Measurements from ENCODE around the gene HEXD. TPM values are rescaled to one million over a fixed set of nuclear protein-coding genes. Genes with fewer than 3 reads are reported as not detected.
"Not testable (repeated sequence)": the region's sequence is repeated elsewhere in the genome, so short reads cannot be mapped to it uniquely, and the experiment has no call there.

Gene HEXD
- total RNA-seq = 10 to 100 TPM; 27.7 to 32.0 TPM
- long read RNA-seq, transcript HEXDC-201 (13 exons, 1,853 nt) = major isoform, 9 of 37 reads
- long read RNA-seq, partial matches to known transcripts = 8 of 37 reads
- long read RNA-seq, other reads (novel, unspliced or antisense) = 18 of 37 reads

DNA sequence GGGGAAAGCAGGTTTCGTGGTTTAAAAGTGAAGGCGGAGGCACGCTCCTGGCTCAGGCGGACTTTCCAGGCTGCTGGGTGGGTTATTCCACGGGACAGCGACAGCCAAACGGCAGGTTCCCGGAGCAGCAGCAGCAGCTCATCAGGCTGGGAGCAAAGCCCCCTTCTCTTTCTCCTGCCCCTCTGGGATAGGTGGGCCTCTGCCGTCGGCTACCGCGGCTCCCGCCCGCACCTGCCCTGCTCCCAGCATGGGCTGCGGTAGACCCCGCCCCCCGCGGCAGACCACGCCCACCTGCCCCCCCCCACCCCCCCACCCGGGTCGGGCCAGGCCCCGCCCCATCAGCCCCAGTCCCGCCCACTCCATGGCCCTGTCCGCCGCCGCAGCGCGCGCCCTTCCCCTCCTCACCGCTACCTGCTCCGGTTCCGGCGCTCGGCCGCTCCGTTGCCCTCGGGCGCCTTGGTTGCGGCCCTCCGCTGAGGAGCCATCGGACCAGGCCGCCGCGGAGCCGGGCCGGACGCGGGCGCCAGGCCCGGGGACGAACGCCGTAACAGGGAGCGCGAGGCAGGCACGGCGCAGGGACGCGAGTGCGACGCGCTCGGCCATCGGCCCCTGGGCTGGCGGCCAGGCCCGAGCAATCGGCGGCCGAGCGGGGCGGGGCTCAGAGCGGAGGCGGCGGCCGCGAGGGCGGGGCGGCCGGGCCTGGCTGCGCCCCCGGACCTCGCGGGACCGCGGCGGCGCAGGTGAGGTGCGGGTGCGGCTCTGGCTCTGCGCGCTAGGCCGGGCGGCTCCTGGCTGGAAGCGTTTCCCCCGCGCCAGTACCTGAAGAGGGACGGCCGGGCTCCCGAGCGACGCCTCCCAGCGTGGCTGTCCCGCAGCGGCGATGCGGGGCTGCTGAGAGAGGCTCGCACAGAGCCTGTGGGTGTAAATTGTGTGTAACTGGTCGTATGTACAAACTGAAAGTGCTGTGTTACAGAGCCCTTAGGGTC lies at the start of gene HEXD, which contains the start of gene OGFOD3:
TSS of gene HEXD (plus strand) at position 347 of the 986 bp plus-strand sequence. CDS start 1,453 bp downstream, outside the sequence.
TSS of gene OGFOD3 (minus strand) at position 586 of the 986 bp plus-strand sequence. CDS start at position 485, 101 bp downstream.
- peak; percentile 74 to 89 for DNase-seq
- peak; percentile 89 for ATAC-seq
- intact Hi-C loops (cut with DNase I, micrococcal nuclease) = no loop called here

DNA sequence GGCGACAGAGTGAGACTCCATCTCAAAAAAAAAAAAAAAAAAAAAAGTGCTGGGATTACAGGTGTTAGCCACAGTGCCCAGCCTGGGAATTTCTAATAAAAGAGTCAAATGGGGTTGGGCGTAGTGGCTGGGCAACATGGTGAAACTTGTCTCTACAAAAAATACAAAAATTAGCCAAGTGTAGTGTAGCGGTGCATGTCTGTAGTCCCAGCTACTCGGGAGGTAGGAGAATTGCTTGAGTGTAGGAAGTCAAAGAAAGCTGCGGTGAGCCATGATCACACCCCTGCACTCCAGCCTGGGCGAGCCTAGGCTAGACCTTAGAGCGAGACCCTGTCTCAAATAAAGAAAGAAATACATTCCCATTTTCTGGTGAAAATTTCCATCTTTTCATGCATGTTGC lies 48.9 kb upstream of the HEXD start:
- intact Hi-C loops (cut with DNase I, micrococcal nuclease) = no loop called here
- no peak for DNase-seq
- ATAC-seq = no peak

DNA sequence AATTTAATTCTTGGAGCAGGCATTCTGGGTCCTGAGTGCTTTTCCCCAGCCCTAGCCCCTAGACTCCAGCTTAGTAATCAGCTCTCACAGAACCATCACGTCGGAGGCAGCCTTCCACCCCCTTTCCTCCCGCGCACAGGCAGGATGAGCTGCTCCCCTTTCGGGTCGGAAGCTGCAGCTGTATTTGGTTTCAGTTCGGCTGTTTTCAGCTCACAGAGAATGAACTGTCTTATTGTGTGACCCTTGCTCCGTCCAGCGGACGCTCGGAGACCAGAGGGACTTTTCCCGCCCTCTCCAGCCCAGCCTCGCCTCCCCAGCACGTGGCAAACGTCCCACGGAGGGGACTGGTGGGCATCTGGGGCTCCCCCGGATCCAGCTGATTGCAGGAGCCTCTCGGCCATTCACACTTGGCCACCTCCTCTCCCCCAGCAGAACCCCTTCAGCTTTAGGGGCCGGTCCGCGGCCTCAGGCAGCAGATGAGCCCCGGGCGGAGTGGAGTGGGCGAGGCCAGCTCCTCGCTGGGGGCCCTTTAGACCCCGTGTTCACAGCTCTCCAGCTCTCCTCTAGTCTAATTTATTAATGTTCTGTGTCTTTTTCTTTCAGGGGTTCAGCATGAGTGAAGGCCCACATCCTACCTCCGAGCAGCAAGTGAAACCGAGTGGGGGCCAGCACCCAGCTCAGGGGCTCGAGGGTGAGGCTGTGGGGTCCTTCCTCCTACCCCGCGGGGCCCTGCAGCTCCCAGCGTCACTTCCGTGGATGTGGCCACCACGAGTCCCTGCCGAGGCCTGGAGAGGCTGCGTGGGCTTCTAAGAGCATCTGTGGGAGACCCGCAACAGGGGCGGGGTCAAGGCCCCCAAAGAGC lies 47.4 kb upstream of the HEXD start:
- peak; percentile 23 for ATAC-seq
- DNase-seq = peak in 1 of 2 donors; percentile 29
- intact Hi-C loops (cut with DNase I, micrococcal nuclease) = loop anchor here in 1 of 2 donors (5.0 kb wide), 1 partner anchor 252 kb away; no protein-coding TSS in a partner anchor

DNA sequence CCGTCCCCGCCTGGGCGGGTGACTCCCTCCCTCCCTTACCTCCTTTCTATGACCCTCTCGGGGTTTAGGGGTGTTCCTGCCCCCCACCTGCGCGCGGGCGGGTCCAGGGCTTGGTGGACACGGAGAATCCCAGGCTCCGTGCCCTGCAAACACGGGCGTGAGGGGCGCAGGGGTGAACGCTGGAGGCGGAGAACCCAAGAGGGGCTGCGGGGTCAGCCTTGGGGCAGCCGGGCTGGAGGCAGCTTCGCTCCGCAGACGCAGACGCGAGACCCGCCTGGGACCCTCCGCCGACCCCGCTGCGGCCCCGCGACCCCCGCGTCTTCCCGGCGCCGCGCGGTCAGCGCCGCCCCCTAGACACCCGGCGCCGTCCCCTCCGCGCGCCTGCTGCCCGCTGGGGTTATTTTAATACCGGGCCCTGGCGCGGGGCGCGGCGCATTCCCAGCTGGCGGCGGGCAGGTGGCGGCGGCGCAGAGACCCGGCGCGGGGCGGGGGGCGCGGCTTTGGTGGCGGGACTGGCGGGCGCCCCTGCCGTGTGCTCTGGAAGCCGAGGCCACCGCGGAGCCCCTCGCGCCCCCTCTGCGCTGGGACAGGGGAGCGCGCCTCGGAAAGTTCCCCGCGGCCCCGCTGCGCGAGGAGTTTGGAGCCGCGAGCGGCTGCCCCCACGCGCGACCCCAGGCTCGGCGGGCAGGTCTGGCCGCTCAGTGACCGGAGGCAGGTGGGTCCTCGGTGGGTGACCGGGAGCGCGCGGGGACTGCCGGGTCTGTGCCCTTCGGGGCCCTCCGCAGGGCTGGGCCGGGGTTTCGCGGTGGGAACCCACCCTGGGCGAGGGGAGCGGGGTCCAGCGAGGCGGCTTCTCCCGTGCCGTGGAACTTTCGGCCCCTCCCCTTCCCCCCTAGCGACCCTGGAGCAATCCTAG lies 46.6 kb upstream of the HEXD start, which contains the start of gene UTS2R:
TSS of gene UTS2R (plus strand) at position 433 of the 916 bp plus-strand sequence. CDS start 2,560 bp downstream, outside the sequence.
- DNase-seq (no peak), ATAC-seq (no peak)
- intact Hi-C loops (cut with DNase I, micrococcal nuclease) = loop anchor here in 1 of 2 donors (5.0 kb wide), 1 partner anchor 251 kb away; no protein-coding TSS in a partner anchor

DNA sequence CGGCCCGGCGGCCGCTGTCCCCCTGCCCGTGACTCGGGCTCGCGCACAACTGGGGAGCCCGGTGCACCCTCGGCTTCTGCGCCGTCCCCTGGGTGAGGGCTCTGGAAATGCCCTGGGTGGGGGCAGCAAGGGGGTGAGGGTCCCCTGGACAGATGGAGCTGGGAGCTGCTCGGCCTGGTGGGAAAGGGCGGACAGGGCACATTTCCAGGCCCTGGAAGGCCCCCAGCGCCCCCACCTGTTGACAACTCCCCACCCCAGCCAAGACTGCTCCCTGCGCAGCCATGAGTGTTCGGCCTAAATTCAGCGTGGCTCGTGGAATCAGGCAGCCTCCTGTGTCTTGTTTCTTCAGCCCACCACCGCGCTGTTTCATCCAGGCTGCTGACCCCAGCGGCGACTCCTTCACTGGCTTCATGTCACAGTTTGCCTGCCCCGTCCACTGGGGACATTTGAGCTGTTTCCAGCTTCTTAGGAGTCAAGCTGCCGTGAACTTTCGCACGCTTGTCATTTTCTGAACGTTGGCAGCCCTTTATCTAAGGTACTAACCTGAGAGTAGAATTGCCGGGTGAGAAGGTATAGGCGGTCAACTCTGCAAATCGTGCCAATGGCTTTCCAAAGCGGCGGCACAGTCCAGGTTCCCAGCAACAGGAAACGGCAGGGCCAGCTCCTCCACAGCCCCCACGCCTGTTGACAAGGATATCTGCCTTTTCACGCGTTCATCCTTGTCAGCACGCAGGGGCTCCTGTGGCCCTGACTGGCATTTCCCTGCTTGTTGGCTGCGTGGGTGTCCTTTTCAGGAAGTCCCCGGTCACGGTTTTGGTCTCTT lies 45.7 kb upstream of the HEXD start:
- ATAC-seq (peak; percentile 50), DNase-seq (no peak)
- intact Hi-C loops (cut with DNase I, micrococcal nuclease) = loop anchor here in 1 of 2 donors (5.0 kb wide), 1 partner anchor 250 kb away; no protein-coding TSS in a partner anchor

DNA sequence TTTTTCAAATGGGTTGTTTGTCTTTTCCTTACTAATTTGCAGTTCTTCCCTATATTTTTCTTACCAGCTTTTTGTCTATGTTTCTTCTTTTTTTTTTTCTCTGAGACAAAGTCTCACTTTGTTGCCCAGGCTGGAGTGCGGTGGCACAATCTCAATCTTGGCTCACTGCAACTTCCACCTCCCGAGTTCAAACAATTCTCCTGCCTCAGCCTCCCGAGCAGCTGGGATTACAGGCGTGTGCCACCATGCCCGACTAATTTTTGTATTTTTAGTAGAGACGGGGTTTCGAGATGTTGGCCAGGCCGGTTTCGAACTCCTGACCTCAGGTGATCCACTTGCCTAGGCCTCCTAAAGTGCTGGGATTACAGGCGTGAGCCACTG lies 45.1 kb upstream of the HEXD start:
- intact Hi-C loops (cut with DNase I, micrococcal nuclease) = loop anchor here in 1 of 2 donors (5.0 kb wide), 1 partner anchor 249 kb away; no protein-coding TSS in a partner anchor
- DNase-seq, ATAC-seq: not testable (repeated sequence)

DNA sequence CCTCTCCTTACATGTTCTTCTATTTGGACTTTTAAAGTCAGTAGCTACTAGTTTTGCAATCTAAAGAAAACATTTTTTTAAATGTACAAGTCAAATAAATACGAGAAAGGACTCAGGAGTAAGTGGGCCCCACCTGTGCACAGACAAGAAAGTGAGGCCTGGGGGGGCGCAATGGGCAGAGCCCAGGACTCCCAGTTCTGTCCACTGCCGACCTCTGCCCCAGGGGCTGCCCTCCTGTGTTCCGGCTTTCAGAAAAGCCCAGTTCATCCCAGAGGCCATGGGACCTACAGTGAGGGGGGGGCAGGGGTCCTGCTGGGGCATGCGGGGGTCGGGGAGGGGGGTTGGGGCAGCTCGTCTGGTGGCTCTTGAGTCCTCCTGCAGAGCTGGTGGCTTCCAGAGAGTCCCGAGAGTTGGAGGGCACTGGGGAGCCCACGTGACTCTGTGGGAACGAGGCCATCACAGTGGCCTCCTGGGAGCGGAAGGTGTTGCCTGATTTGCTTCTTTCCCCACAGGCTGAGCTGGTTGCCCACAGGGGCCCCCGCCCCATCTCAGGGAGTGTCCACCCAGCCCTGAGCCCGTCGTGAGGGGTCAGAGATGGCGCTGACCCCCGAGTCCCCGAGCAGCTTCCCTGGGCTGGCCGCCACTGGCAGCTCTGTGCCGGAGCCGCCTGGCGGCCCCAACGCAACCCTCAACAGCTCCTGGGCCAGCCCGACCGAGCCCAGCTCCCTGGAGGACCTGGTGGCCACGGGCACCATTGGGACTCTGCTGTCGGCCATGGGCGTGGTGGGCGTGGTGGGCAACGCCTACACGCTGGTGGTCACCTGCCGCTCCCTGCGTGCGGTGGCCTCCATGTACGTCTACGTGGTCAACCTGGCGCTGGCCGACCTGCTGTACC lies 44.2 kb upstream of the HEXD start:
- ATAC-seq (no peak), DNase-seq (no peak)
- intact Hi-C loops (cut with DNase I, micrococcal nuclease) = loop anchor here in 1 of 2 donors (5.0 kb wide), 1 partner anchor 248 kb away; no protein-coding TSS in a partner anchor

DNA sequence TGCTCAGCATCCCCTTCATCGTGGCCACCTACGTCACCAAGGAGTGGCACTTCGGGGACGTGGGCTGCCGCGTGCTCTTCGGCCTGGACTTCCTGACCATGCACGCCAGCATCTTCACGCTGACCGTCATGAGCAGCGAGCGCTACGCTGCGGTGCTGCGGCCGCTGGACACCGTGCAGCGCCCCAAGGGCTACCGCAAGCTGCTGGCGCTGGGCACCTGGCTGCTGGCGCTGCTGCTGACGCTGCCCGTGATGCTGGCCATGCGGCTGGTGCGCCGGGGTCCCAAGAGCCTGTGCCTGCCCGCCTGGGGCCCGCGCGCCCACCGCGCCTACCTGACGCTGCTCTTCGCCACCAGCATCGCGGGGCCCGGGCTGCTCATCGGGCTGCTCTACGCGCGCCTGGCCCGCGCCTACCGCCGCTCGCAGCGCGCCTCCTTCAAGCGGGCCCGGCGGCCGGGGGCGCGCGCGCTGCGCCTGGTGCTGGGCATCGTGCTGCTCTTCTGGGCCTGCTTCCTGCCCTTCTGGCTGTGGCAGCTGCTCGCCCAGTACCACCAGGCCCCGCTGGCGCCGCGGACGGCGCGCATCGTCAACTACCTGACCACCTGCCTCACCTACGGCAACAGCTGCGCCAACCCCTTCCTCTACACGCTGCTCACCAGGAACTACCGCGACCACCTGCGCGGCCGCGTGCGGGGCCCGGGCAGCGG lies 43.4 kb upstream of the HEXD start:
- intact Hi-C loops (cut with DNase I, micrococcal nuclease) = loop anchor here in 1 of 2 donors (5.0 kb wide), 1 partner anchor 248 kb away; no protein-coding TSS in a partner anchor
- DNase-seq = no peak
- no peak for ATAC-seq

DNA sequence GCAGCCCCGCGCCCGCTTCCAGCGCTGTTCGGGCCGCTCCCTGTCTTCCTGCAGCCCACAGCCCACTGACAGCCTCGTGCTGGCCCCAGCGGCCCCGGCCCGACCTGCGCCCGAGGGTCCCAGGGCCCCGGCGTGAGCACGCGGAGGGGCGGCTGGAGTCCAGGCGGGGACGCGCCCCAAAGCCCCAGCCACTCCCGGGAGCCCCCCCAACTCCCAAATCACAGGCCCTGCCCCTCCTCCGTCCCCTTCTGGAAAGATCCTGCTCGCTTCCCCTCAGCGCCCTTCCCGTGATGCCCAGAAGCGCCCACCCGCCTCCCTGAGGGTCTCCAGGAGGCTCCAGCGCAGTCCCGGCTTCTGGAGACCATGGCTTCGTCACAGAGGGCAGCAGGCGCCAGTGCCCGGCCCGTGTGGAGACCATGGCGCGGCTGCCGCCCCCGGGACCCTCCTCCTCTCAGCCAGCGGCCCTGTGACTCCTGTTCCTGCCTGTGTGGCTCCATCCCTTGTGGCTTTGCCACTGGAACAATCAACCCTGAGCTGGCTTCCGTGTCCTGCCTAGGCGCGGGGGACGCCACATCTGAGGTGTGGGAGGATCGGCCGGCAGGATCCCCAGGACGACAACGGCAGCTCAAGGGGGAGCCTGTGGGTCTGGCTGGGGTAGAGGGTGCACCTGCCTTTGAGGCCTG lies 42.6 kb upstream of the HEXD start:
- DNase-seq (no peak), ATAC-seq (no peak)
- intact Hi-C loops (cut with DNase I, micrococcal nuclease) = no loop called here

DNA sequence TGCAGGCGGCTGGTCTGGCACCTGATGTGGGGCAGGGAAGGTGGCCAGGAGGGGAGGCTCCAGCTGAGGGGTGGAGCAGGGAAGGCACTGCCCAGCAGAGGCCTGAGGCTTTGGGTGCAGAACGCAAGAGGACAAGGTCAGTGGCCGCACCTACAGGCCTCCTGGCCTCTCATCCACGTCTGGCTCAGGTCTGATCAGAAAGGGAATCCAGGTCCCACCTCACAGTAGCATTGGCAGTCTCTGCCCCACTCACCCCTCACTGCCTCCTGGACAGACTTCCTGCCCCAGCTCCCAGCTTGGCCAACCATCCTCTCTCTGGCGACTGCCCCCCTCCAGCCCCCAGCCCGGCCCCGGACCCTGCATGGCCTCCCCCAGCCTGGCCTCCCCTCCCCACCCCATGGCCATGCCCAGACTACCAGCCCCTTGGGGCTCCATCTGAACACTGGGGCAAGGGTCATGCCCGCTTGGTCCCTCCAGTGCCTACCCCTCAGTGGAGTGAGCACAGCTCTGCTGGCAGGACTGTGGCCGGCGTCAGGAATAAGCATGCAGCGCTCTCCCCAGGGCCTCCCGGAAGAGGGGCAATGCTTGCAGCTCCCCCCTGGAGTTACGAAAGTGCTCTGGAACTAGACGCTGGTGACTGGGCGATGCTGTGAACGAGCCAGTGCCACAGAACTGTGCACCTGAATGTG lies 42.0 kb upstream of the HEXD start:
- ATAC-seq (no peak), DNase-seq (peak in 1 of 2 donors; percentile 21)
- intact Hi-C loops (cut with DNase I, micrococcal nuclease) = no loop called here

DNA sequence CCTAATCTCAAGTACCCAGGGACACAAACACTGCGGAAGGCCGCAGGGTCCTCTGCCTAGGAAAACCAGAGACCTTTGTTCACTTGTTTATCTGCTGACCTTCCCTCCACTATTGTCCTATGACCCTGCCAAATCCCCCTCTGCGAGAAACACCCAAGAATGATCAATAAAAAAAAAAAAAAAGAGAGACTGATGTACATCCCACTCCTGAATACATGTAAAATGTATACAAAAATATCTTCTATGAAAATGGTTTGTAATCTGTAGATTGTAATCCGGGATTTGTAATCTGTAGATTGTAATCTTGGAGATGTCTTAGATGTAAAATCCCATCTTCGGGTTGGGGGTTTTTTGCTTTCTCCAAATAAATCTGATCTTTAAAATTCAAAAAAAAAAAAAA lies 40.9 kb upstream of the HEXD start:
- intact Hi-C loops (cut with DNase I, micrococcal nuclease); DNase-seq; ATAC-seq: not testable (repeated sequence)

DNA sequence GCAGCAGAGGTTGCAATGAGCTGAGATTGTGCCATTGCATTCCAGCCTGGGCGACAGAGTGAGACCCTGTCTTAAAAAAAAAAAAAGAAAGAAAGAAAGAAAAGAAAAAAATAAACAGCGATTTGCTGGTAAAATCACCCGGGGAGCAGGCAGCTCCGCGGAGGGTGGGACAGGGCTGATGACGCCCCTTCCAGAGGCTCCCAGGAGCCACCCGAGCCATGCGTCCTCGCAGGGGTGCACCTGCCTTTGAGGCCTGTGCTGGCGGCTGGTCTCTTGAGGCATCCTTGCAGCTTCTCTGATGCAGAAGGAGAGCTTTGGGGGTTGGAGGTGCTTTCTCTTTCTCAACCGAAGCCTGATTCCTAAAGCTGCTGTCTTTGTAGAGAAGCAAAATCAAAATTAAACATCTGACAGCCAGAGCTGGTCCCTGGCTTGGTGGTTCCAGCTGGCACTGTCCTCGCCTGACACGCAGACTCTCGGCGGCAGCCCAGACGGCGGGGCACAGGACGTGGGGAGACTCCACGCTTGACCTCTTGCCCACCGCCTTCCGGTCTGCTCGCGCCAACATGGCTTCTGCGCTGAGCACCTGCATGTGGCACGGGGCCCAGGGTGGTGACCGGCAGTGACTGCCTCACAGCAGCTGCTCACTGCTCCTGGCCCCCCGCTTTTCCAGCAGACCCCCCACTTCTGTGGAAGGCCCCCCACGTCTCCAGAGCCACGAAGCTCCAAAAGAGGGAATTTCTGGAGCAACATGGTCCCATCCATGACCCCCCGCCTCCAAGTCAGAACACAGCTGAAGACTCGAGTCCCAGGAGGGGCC lies 40.0 kb upstream of the HEXD start:
- intact Hi-C loops (cut with DNase I, micrococcal nuclease) = no loop called here

DNA sequence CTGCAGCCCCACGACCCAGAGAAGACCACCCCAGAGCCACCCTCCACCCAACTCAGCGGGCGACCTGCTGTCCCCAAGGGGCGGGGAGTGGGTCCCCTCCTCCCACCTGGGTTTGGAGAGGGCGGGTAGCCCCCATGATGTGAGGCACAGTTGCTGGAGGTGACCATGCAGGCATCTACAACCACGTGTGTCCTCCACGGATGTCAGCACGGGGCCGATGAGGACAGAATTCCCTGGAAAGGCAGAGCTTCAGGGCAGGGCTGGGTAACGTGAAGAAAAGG lies 39.5 kb upstream of the HEXD start:
- no peak for ATAC-seq

More for the DNA sequence above, 40.0 kb upstream of the HEXD start:
- ATAC-seq (no peak), DNase-seq (no peak)

More for the DNA sequence above, 39.5 kb upstream of the HEXD start:
- intact Hi-C loops (cut with DNase I, micrococcal nuclease) = no loop called here
- DNase-seq = no peak
